HEK293 (cell line): ENCODE results near the gene F8A1.
"Not testable (repeated sequence)": the region's sequence is repeated elsewhere in the genome, so short reads cannot be mapped to it uniquely, and the experiment has no call there.

Source experiments
- PRDM1 ChIP-seq: fragments of 450-650 bp; formaldehyde crosslinking; IDR thresholded peaks from 2 replicates; pipeline ENCODE4; 2016; ENCODE audit warnings: missing biosample characterization, missing genetic modification characterization
- SP2 ChIP-seq: fragments of 450-650 bp; formaldehyde crosslinking; IDR thresholded peaks from 2 replicates; pipeline ENCODE4 v1.5.1; 2016; ENCODE audit warnings: missing biosample characterization, missing genetic modification characterization
- ZNF24 ChIP-seq: fragments of 450-650 bp; formaldehyde crosslinking; IDR thresholded peaks from 2 replicates; pipeline ENCODE4 v1.5.1; 2016; ENCODE audit warnings: missing biosample characterization, missing genetic modification characterization
- ZNF274 ChIP-seq, 2 experiments: fragments of 200-500 bp in 1 of 2; fragments of 450-650 bp in 1 of 2; sonication (Bioruptor generic) in 1 of 2; formaldehyde crosslinking in 1 of 2; IDR thresholded peaks; 2 replicates each; pipeline versions ENCODE4 v1.5.1 to v1.6.1; 2014 to 2016; ENCODE audit warnings: borderline replicate concordance in 1 of 2, inconsistent platforms in 1 of 2, low read length in 1 of 2, missing biosample characterization in 1 of 2, missing genetic modification characterization in 1 of 2
- ZNF366 ChIP-seq: fragments of 450-650 bp; formaldehyde crosslinking; conservative IDR thresholded peaks from 2 replicates; pipeline ENCODE4 v1.5.1; 2016; ENCODE audit warnings: missing biosample characterization, missing genetic modification characterization
- ZNF391 ChIP-seq: fragments of 450-650 bp; formaldehyde crosslinking; IDR thresholded peaks from 2 replicates; pipeline ENCODE4 v1.5.1; 2016; ENCODE audit warnings: low read depth, missing biosample characterization, missing genetic modification characterization, borderline replicate concordance
- ZNF416 ChIP-seq: fragments of 450-650 bp; formaldehyde crosslinking; IDR thresholded peaks from 2 replicates; pipeline ENCODE4 v1.5.1; 2016; ENCODE audit warnings: missing biosample characterization, missing genetic modification characterization
- ZNF596 ChIP-seq: fragments of 450-650 bp; IDR thresholded peaks from 2 replicates; pipeline ENCODE4 v1.5.0; 2018; ENCODE audit warnings: missing biosample characterization, mild to moderate bottlenecking, missing genetic modification characterization, moderate library complexity
- TF ChIP-seq, protein P1 (sequence below): fragments of 450-650 bp; formaldehyde crosslinking; IDR thresholded peaks from 2 replicates; pipeline ENCODE4 v1.5.1; 2016; ENCODE audit warnings: missing biosample characterization, missing genetic modification characterization

DNA sequence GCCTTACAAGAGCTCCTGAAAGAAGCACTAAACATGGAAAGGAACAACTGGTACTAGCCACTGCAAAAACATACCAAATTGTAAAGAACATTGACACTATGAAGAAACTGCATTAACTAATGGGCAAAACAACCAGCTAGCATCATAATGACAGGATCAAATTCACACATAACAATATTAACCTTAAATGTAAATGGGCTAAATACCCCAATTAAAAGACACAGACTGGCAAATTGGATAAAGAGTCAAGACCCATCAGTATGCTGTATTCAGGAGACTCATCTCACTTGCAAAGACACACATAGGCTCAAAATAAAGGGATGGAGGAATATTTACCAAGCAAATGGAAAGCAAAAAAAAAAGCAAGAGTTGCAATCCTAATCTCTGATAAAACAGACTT lies 17.6 kb upstream of the F8A1 start:
- TF ChIP-seq, protein P1, sequence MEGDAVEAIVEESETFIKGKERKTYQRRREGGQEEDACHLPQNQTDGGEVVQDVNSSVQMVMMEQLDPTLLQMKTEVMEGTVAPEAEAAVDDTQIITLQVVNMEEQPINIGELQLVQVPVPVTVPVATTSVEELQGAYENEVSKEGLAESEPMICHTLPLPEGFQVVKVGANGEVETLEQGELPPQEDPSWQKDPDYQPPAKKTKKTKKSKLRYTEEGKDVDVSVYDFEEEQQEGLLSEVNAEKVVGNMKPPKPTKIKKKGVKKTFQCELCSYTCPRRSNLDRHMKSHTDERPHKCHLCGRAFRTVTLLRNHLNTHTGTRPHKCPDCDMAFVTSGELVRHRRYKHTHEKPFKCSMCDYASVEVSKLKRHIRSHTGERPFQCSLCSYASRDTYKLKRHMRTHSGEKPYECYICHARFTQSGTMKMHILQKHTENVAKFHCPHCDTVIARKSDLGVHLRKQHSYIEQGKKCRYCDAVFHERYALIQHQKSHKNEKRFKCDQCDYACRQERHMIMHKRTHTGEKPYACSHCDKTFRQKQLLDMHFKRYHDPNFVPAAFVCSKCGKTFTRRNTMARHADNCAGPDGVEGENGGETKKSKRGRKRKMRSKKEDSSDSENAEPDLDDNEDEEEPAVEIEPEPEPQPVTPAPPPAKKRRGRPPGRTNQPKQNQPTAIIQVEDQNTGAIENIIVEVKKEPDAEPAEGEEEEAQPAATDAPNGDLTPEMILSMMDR: not testable (repeated sequence)
- not testable (repeated sequence) for TF ChIP-seq ZNF596 (tag by site-specific recombination); ZNF274 (IDR thresholded peaks at IDR 0.05; ENCODE audit: low read length); ZNF274 (tag by site-specific recombination; IDR thresholded peaks at IDR 0.05; ENCODE audit: borderline replicate concordance); ZNF391 (tag by site-specific recombination); ZNF416 (tag by site-specific recombination); PRDM1 (tag by site-specific recombination); ZNF24 (tag by site-specific recombination); ZNF366 (tag by site-specific recombination); SP2 (tag by site-specific recombination)
